B cell (primary cell): ENCODE data around the gene RASL11A.

ENCODE experiments used
- EZH2 ChIP-seq: IDR thresholded peaks from 2 replicates; pipeline ENCODE4 v1.6.1; 2012; ENCODE audit warnings: borderline replicate concordance, low read depth, mild to moderate bottlenecking, moderate library complexity, low read length; ENCODE audit not compliant: insufficient read depth, poor library complexity, severe bottlenecking
- TF ChIP-seq, protein P1 (sequence below): fragments of 200-600 bp; IDR thresholded peaks from one replicate; pipeline ENCODE4 v1.8.0; 2022; ENCODE audit warnings: antibody characterized with exemption, mild to moderate bottlenecking

DNA sequence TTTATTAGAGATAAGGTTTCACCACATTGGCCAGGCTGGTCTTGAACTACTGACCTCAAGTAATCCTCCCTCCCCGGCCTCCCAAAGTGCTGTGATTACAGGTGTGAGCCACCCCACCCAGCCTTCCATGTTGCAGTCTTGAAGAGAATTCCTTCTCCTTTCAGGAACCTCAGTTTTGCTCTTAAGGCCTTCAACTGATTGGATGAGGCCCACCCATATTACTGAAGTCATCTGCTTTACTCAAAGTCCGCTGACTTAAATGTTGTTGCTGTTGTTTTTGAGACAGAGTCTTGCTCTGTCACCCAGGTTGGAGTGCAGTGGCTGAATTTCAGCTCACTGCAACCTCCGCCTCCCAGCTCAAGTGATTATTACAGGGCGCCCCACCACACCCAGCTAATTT is 33.5 kb downstream of the RASL11A start:
- TF ChIP-seq, protein P1, sequence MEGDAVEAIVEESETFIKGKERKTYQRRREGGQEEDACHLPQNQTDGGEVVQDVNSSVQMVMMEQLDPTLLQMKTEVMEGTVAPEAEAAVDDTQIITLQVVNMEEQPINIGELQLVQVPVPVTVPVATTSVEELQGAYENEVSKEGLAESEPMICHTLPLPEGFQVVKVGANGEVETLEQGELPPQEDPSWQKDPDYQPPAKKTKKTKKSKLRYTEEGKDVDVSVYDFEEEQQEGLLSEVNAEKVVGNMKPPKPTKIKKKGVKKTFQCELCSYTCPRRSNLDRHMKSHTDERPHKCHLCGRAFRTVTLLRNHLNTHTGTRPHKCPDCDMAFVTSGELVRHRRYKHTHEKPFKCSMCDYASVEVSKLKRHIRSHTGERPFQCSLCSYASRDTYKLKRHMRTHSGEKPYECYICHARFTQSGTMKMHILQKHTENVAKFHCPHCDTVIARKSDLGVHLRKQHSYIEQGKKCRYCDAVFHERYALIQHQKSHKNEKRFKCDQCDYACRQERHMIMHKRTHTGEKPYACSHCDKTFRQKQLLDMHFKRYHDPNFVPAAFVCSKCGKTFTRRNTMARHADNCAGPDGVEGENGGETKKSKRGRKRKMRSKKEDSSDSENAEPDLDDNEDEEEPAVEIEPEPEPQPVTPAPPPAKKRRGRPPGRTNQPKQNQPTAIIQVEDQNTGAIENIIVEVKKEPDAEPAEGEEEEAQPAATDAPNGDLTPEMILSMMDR: no peak
- TF ChIP-seq EZH2: no peak
